ENCODE results near the gene ALPI.

- TF ChIP-seq PATZ1 (tag by site-specific recombination; IDR thresholded peaks at IDR 0.05) = no peak
- TF ChIP-seq ZBTB10 (tag by site-specific recombination; IDR thresholded peaks at IDR 0.05) = no peak
- no peak for TF ChIP-seq ZNF148 (tag by site-specific recombination; IDR thresholded peaks at IDR 0.05; ENCODE audit: borderline replicate concordance)
- TF ChIP-seq CTCF (tag by site-specific recombination; IDR thresholded peaks at IDR 0.05) = no peak
- TF ChIP-seq ZBTB44 (tag by site-specific recombination; IDR thresholded peaks at IDR 0.05) = no peak
- TF ChIP-seq ZNF37A (tag by site-specific recombination; IDR thresholded peaks at IDR 0.05) = no peak
- TF ChIP-seq TRIM28 (IDR thresholded peaks at IDR 0.05; ENCODE audit: borderline replicate concordance, low read length) = no peak
Observed at GRCh38 chr2:232482301-232483238, 26.6 kb downstream of the ALPI start.
